Gastrocnemius medialis (tissue), 4 donors: ENCODE measurements around the gene ARHGAP25.

Experiments
- CTCF ChIP-seq, 5 experiments: fragments of 450-650 bp in 3 of 5; fragments of 200-600 bp in 2 of 5; sonication (generic) in 2 of 5; IDR thresholded peaks in 4 of 5; conservative IDR thresholded peaks in 1 of 5; 1 replicate in 4 of 5; 2 replicates in 1 of 5; pipeline ENCODE4 v1.5.1; 2016 to 2019; ENCODE audit warnings: antibody characterized with exemption in 5 of 5, mild to moderate bottlenecking in 3 of 5, moderate library complexity in 3 of 5
- POLR2A ChIP-seq, 2 donors: fragments of 450-650 bp; IDR thresholded peaks; one replicate each; pipeline ENCODE4 v1.6.1; 2017; ENCODE audit warnings: antibody characterized with exemption in 2 of 2, mild to moderate bottlenecking in 2 of 2, moderate library complexity in 2 of 2

DNA sequence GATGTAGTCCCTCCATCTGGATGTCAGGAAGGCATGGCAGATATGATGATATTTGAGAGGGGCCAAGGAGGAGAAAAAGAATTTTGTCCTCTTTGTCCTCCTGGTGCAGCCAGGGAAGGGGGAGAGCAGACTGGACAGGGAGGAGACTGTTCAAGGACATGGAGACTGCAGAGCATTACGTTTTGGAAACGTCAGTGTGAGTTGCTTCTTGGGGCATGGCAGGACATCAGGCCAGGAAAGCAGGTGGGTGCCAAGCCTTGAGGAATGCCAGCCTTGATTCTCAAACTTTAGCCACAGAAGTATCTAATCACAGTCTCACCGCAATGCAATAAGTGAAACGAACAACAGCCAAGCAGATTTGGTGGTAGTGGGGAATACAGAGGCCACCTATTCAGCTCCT, 70.4 kb downstream of the ARHGAP25 start:
- TF ChIP-seq CTCF (IDR thresholded peaks at IDR 0.05 in 4 of 5, conservative IDR thresholded peaks at IDR 0.05 in 1 of 5) (no peak), POLR2A (IDR thresholded peaks at IDR 0.05) (no peak)
